Esophagus squamous epithelium (tissue), 4 donors: ENCODE measurements around the gene NKAIN4.

Source experiments
- CTCF ChIP-seq, 6 experiments: fragments of 450-650 bp in 4 of 6; fragments of 200-600 bp in 2 of 6; sonication (generic) in 2 of 6; IDR thresholded peaks; one replicate each; pipeline ENCODE4 v1.5.1; 2016 to 2019; ENCODE audit warnings: antibody characterized with exemption in 6 of 6, mild to moderate bottlenecking in 4 of 6, moderate library complexity in 4 of 6
- POLR2A ChIP-seq, 4 donors: fragments of 450-650 bp; IDR thresholded peaks; one replicate each; pipeline ENCODE4 v1.6.1; 2017; ENCODE audit warnings: antibody characterized with exemption in 4 of 4, mild to moderate bottlenecking in 4 of 4, moderate library complexity in 3 of 4

- TF ChIP-seq POLR2A (IDR thresholded peaks at IDR 0.05) (no peak), CTCF (IDR thresholded peaks at IDR 0.05) (no peak)
Measured at GRCh38 chr20:63262836-63263235, 8.6 kb upstream of the NKAIN4 start.
